Testis (tissue), 3 donors: ENCODE data around the gene ALDH1A2. TPM values are rescaled to one million over a fixed set of nuclear protein-coding genes. Genes with fewer than 3 reads are reported as not detected.

Experiments used
- DNase-seq: peaks from one replicate; pipeline ENCODE4 v3.0.0-alpha.2; 2019
- H3K27ac ChIP-seq, 2 donors: fragments of 200-600 bp; sonication (generic); one replicate each; pipeline ENCODE4 v1.5.1; 2019
- H3K27me3 ChIP-seq: fragments of 200-600 bp; sonication (generic); one replicate; pipeline ENCODE4 v1.5.1; 2019
- H3K36me3 ChIP-seq: fragments of 200-600 bp; sonication (generic); one replicate; pipeline ENCODE4 v1.5.1; 2017; ENCODE audit warnings: low read depth; ENCODE audit errors: missing control alignments
- H3K4me1 ChIP-seq: fragments of 200-600 bp; sonication (generic); one replicate; pipeline ENCODE4 v1.5.1; 2019
- H3K4me3 ChIP-seq, 2 donors: fragments of 200-600 bp; sonication (generic); one replicate each; pipeline ENCODE4 v1.5.1; 2017 to 2019
- H3K9me3 ChIP-seq: fragments of 200-600 bp; sonication (generic); one replicate; pipeline ENCODE4 v1.5.1; 2017
- CTCF ChIP-seq, 3 experiments: fragments of 450-650 bp in 2 of 3; fragments of 200-600 bp in 1 of 3; sonication (generic) in 1 of 3; IDR thresholded peaks; one replicate each; pipeline ENCODE4 v1.5.1; 2016 to 2019; ENCODE audit warnings: antibody characterized with exemption in 3 of 3, mild to moderate bottlenecking in 2 of 3, moderate library complexity in 1 of 3
- POLR2A ChIP-seq: fragments of 450-650 bp; IDR thresholded peaks from one replicate; pipeline ENCODE4 v1.6.1; 2017; ENCODE audit warnings: antibody characterized with exemption, mild to moderate bottlenecking, moderate library complexity
- WGBS, 2 donors: methylation state at CpG; one replicate each; pipeline ENCODE4 v1.1.5; 2018; 5-methylcytosine and 5-hydroxymethylcytosine counted together
- intact Hi-C: fragments of 100-400 bp; cut with DNase I; formaldehyde crosslinking; loops from one replicate; pipeline ENCODE4 v1.15.1; 2023; ENCODE audit warnings: low total_unique reads
- polyA plus RNA-seq: library from polyadenylated mRNA; stranded (reverse); fragments of 350-450 nt; fragmentation: Illumina TruSeq; extraction: RNeasy Lipid Tissue Mini Kit (QIAGEN cat#74804); gene quantifications from one replicate; pipeline ENCODE4 v1.2.3, GENCODE V29; 2014; ENCODE audit warnings: low read depth, low replicate concordance; ENCODE audit not compliant: insufficient read depth
- total RNA-seq, 2 donors: library from RNA; depleted of rRNA; stranded (reverse); fragments of >200 nt; gene quantifications; one replicate each; pipeline ENCODE4 v1.2.3, GENCODE V29; 2016

The ALDH1A2 gene
- total and polyA plus RNA-seq, 3 donors from 2014 or later, result 71.2 to 210 (median 91.2) TPM

DNA sequence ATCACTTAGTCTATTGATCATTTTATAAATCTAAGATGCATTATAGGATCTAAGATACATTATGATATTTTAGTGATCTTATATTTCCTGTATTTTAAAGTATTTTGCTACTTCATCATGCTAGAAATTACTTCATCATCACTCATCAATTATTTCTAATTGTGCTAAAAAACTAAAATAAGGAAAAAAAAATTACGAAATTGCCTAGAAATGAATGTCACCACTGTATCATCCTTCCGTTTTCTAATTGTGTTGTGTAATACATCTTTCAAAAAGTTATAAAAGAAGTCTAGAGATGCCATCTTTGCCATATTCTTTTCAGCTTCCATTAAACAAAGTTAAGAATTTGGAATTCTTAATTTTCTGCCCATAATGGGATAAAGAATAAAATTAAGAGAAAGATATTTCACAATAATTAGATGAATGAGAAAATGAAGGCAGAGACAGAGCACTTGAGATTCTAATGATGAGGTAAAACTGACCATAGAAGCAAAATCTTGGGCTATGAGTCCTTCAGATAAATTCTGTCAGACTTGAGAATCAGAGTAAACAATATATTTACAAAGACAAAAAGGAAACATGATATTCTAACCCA lies 48.8 kb downstream of the ALDH1A2 start:
- TF ChIP-seq CTCF (IDR thresholded peaks at IDR 0.05), result no peak
- TF ChIP-seq POLR2A, result no peak
- Histone ChIP-seq H3K27ac (no peak overlapping the region), H3K36me3 (no peaks in the 10 kb centered on the region), H3K4me1 (no peaks in the 10 kb centered on the region), H3K4me3 (no peak overlapping the region), H3K9me3 (no peaks in the 10 kb centered on the region), H3K27me3 (no peaks in the 10 kb centered on the region)
- 74 to 80% methylated on average over 2 of the region's 2 CpGs for WGBS, 2 donors
- intact Hi-C loops, result no loop called here
- DNase-seq, result no peak

- no peak overlapping the region for H3K27ac ChIP-seq
- no peak for DNase-seq
- no peaks in the 10 kb centered on the region for H3K36me3 ChIP-seq
- intact Hi-C loops, result no loop called here
- WGBS, 2 donors, result 74 to 93% methylated on average over 1 of the region's 1 CpG
- TF ChIP-seq POLR2A, result no peak
- no peak for TF ChIP-seq CTCF (IDR thresholded peaks at IDR 0.05)
- no peaks in the 10 kb centered on the region for H3K9me3 ChIP-seq
- no peaks in the 10 kb centered on the region for H3K27me3 ChIP-seq
- H3K4me1 ChIP-seq, result no peaks in the 10 kb centered on the region
- no peak overlapping the region for H3K4me3 ChIP-seq
Measured at GRCh38 chr15:58015565-58015964, 49.9 kb downstream of the ALDH1A2 start.

- Histone ChIP-seq H3K9me3 (no peaks in the 10 kb centered on the region), H3K27ac (no peak overlapping the region), H3K4me1 (no peaks in the 10 kb centered on the region), H3K4me3 (no peak overlapping the region), H3K36me3 (no peaks in the 10 kb centered on the region), H3K27me3 (no peaks in the 10 kb centered on the region)
- no peak for DNase-seq
- 87 to 96% methylated on average over 1 of the region's 1 CpG for WGBS, 2 donors
- TF ChIP-seq CTCF (IDR thresholded peaks at IDR 0.05), result no peak
- no peak for TF ChIP-seq POLR2A
- intact Hi-C loops, result no loop called here
Measured at GRCh38 chr15:58014470-58014869, 51.0 kb downstream of the ALDH1A2 start.

GRCh38 chr15:58014040-58014439 lies 51.5 kb downstream of the ALDH1A2 start:
- H3K4me3 ChIP-seq, result no peak overlapping the region
- no peak for DNase-seq
- no peaks in the 10 kb centered on the region for H3K4me1 ChIP-seq
- no peaks in the 10 kb centered on the region for H3K27me3 ChIP-seq
- intact Hi-C loops, result no loop called here
- H3K36me3 ChIP-seq, result no peaks in the 10 kb centered on the region
- H3K9me3 ChIP-seq, result no peaks in the 10 kb centered on the region
- no peak overlapping the region for H3K27ac ChIP-seq
- WGBS, 2 donors, result 79 to 87% methylated on average over 4 of the region's 4 CpGs
- no peak for TF ChIP-seq CTCF (IDR thresholded peaks at IDR 0.05)
- no peak for TF ChIP-seq POLR2A

GRCh38 chr15:58010983-58011382 lies 54.5 kb downstream of the ALDH1A2 start:
- H3K4me3 ChIP-seq, result no peak overlapping the region
- TF ChIP-seq CTCF (IDR thresholded peaks at IDR 0.05) (no peak), POLR2A (no peak)
- H3K36me3 ChIP-seq, result no peaks in the 10 kb centered on the region
- intact Hi-C loops, result no loop called here
- DNase-seq, result no peak
- WGBS, 2 donors, result 63 to 79% methylated on average over 2 of the region's 2 CpGs
- H3K27ac ChIP-seq, result no peak overlapping the region
- no peaks in the 10 kb centered on the region for H3K27me3 ChIP-seq
- no peaks in the 10 kb centered on the region for H3K4me1 ChIP-seq
- no peaks in the 10 kb centered on the region for H3K9me3 ChIP-seq
